Left kidney (tissue), 2 donors: Measurements from ENCODE around the gene PPP2R5C. TPM values are rescaled to one million over a fixed set of nuclear protein-coding genes. Genes with fewer than 3 reads are reported as not detected.

ENCODE experiments used
- DNase-seq: peaks from one replicate; pipeline ENCODE4 v3.0.0-alpha.2; 2013
- polyA plus RNA-seq: library from polyadenylated mRNA; unstranded; fragments of 120-200 nt; gene quantifications from one replicate; pipeline ENCODE4 v1.2.1, GENCODE V29; 2013; ENCODE audit not compliant: insufficient read length

The PPP2R5C gene
- polyA plus RNA-seq, 1 donor: 116 TPM

GRCh38 chr14:101840649-101841369 lies 79.3 kb downstream of the PPP2R5C start:
- DNase-seq: no peak

DNA sequence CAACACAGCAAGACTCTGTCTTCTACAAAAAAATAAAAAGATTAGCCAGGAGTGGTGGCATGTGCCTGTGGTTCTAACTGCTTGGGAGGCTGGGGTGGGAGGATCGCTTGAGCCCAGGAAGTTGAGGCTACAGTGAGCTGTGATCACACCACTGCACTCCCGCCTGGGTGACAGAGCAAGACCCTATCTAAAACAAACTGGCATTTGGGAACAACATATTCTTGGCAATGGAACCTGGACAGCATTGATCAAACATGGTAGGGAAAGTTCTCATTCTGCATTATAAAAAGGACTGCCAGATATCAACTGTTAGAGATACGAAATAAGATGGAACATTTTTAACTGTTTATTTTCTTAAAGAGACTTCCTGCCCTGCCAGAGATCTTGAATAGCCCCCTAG lies 81.5 kb downstream of the PPP2R5C start:
- no peak for DNase-seq

- no peak for DNase-seq
These were observed 82.2 kb downstream of the PPP2R5C start for GRCh38 chr14:101843665-101844064.

- no peak for DNase-seq
These were observed 82.7 kb downstream of the PPP2R5C start for GRCh38 chr14:101844219-101844618.

DNA sequence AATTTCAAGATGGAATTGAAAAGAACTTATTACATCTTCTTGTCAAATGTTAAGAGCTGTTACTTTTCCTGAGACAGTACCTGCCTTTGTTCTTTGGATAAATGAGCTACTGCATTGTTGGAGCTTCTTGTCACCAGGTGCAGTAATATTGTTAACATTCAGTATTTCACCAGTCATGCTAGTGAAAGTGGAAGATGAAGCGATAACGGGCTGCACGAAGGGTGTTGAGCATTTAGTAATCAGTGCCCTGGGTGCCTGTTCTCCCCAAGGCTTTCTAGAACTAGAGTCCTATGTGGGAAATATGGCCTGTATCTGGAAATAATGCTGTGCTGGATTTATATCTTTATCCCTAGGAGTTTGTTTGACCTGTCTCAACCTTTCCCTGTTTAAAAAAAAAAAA lies 83.2 kb downstream of the PPP2R5C start:
- no peak for DNase-seq

- DNase-seq: no peak
These were observed 84.0 kb downstream of the PPP2R5C start for GRCh38 chr14:101845496-101845895.

- DNase-seq: no peak
These were observed 84.4 kb downstream of the PPP2R5C start for GRCh38 chr14:101845896-101846295.

- DNase-seq: no peak
These were observed 87.6 kb downstream of the PPP2R5C start for GRCh38 chr14:101849125-101849524.

GRCh38 chr14:101849640-101850039 lies 88.1 kb downstream of the PPP2R5C start:
- no peak for DNase-seq

DNA sequence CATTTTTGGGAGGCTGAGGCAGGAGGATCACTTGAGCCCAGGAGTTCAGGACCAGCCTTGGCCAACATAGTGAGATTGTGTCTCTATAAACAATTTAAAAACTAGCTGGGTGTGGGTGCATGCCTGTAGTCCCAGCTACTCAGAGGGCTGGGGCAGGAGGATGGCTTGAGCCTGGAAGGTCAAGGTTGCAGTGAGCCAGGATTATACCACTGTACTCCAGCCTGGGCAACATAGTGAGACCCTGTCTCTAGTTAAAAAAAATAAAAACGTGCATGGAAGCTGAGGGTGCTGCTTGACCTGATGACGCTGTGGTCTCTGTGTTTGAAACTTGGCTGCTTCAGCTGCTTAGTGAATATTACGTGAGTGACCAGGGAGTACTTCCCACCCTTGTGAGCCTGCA lies 89.7 kb downstream of the PPP2R5C start:
- no peak for DNase-seq

GRCh38 chr14:101851736-101852405 lies 90.4 kb downstream of the PPP2R5C start:
- DNase-seq: no peak

DNA sequence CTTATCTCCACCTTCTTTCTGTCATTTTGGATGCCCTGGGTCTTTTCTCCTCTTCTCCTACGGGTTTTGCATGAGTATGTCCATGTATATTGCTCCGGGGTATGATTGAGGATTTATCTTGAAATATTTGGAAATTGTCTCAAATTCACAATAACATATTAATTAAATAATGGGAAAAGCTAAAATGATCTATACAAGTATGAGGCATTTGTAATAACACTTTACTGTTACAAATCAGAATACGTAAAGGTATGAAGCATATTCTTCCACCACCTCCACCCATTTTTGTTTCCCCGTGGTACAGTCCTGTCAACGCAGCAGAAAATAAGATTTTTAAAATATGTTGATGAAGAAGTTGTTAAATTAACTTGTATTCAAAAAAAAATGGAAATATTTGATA lies 91.3 kb downstream of the PPP2R5C start:
- no peak for DNase-seq

DNA sequence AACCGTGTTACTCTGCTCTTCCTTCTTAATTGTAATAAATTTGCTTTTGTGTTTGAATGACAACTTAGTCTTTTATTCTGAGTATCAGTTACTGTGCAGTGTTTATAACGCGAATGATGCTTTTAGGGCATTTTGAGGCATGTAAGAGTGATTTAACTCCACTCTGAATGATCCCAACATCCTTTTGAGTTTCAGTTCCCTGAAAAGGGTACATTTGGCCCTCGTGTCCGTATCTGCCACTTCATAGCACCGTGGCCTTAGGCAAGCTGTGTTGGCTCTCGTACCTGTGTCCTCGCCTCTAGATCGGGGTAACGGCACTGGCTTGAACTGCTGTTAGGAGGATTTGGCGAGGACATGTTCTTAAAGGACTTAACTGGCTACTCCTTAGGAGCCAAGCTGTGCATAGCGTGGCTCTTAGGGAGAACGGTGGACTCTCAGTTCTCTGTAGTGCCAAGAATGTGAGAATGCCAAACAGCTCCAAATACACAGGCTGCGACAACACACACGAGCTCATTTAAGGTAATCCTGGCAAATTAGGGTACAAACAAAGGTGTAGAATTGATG lies 92.0 kb downstream of the PPP2R5C start:
- no peak for DNase-seq

DNA sequence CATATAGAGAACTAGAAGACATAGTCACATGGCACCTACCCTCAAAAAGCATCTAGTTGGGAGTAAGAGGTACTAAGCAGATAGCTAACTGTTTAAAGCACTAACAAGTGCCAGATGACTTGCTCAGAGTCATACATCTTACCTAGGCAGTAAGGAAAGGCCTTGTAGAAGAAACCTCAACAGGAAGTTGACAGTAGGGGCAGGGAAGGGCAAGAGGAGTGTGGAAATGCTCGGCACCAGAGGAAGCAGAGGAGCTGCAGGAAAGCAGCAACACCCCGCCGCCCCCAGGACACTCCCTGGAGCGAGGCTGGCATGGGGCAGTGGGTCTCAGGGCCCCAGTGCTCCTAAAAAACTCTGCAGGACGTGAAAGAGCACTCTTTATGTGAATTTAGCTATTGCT lies 92.9 kb downstream of the PPP2R5C start:
- DNase-seq: no peak

DNA sequence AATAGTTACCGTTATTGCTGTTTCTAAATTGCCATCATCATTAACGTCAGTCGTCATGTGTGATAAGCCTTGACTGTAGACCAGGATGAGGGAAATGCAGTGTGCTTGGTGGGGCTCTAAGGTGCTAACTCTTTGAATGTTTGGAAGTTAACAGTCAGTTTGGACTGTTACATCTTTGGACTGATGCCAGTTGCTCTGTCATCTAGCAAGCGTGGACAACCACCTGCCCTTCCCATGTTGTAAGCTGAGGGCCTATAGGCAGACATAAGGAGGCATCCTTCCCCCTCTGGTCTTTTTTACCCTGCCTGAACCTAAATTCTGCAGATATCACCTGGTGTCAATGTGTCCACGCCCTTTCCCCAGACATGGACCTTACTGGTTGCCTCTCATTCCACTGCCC lies 94.4 kb downstream of the PPP2R5C start:
- DNase-seq: no peak

DNA sequence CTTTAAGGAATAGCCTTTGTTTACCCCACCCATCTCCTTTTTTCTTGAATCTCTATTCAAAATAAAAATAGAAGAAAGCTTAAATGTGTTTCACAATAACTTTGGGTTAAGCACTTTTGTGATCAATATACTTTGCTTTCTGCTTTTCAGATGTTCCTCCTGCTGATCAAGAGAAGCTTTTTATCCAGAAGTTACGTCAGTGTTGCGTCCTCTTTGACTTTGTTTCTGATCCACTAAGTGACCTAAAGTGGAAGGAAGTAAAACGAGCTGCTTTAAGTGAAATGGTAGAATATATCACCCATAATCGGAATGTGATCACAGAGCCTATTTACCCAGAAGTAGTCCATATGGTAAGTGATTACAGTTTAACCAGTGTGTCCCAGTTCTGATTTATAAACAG lies 95.0 kb downstream of the PPP2R5C start:
- no peak for DNase-seq

DNA sequence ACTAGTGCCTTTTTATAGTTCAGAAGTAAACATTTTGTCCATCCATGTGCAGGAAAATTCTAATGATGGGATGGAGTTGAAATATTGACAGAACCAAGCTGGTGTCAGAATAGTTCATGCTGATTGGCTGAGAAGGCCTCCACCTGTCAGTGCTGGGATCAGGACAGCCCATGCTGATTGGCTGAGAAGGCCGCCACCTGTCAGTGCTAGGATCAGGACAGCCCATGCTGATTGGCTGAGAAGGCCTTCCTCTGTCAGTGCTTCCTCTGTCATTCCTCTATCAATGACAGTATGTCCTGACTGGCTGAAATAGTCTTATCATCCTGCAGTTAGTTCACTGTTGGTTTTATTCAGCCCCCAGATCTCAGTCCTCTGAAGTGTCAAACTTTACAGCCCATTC lies 95.7 kb downstream of the PPP2R5C start:
- no peak for DNase-seq

DNA sequence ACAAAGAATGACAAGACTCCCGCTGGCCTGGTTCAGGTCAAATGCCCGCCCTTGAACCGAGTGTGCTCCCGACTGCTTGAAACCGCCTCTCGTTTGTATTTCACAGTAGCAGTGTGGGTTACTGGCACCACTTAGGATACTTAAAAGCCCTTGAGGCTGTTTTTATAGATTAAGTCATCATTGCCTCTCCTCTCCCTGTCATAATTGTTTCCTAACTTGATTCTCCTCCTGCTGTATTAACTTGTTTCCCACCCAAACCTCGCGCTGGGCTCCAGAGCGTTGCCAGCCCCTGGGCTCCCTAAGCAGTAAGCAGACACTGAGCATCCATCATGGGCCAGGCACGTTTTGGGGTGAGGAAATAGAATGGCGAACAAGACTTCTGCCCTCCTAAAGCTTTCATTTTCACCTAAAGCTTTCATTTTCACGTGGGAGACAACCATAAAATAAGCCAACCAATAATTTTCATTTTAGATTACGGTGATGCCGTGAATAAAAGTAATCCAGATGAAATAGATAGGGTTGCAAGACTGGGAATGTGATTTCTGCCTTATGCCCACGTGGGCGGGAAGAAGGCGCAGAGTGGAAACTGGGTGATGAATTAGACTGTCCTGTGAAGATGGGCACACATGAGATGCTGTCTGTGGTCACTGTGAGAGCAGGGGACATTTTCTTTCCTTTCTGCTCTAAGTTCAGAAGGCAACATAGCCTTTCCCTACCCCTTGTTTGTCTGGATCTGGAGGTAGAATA lies 97.5 kb downstream of the PPP2R5C start:
- DNase-seq: no peak

- no peak for DNase-seq
These were observed 98.0 kb downstream of the PPP2R5C start for GRCh38 chr14:101859538-101859902.

GRCh38 chr14:101859958-101860357 lies 98.4 kb downstream of the PPP2R5C start:
- DNase-seq: no peak

- DNase-seq: no peak
These were observed 100.0 kb downstream of the PPP2R5C start for GRCh38 chr14:101861464-101861863.

- no peak for DNase-seq
These were observed 100.7 kb downstream of the PPP2R5C start for GRCh38 chr14:101862177-101862576.

DNA sequence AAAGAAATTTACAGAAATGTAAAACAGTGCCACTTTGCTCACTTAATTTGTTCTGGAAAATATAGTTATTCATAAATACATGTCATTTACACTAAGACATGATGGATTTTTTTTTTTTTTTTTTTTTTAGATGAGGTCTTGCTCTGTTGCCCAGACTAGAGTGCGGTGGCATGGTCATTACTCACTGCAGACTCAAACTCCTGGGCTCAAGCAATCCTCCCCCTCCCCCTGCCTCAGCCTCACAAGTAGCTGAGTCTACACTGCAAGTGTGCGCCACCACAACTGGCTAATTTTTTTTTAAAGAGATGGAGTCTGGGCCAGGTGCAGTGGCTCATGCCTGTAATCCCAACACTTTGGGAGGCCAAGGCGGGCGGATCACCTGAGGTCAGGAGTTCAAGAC lies 101.2 kb downstream of the PPP2R5C start:
- DNase-seq: no peak
